Ovary (tissue), 9 donors: Measurements from ENCODE around the gene GPR180. TPM values are rescaled to one million over a fixed set of nuclear protein-coding genes. Genes with fewer than 3 reads are reported as not detected.

Experiments
- DNase-seq, 5 donors: peaks; one replicate each; pipeline ENCODE4 v3.0.0-alpha.2; 2019 to 2020
- H3K27ac ChIP-seq, 2 donors: fragments of 200-600 bp; one replicate each; pipeline versions ENCODE4 v1.5.1 to v1.8.0; 2019 to 2022
- H3K27me3 ChIP-seq: fragments of 200-600 bp; one replicate; pipeline ENCODE4 v1.8.0; 2022
- H3K36me3 ChIP-seq: fragments of 200-600 bp; sonication (generic); one replicate; pipeline ENCODE4 v1.5.1; 2019
- H3K4me1 ChIP-seq: one replicate; pipeline ENCODE4 v1.8.1; 2013; ENCODE audit warnings: mild to moderate bottlenecking, moderate library complexity; ENCODE audit not compliant: insufficient read depth
- H3K4me3 ChIP-seq: fragments of 200-600 bp; sonication (generic); one replicate; pipeline ENCODE4 v1.5.1; 2017
- H3K9me3 ChIP-seq, 2 donors: fragments of 200-600 bp in 1 of 2; sonication (generic) in 1 of 2; one replicate each; pipeline versions ENCODE4 v1.5.1 to v1.8.1; 2013 to 2019; ENCODE audit warnings: mild to moderate bottlenecking in 1 of 2, moderate library complexity in 1 of 2
- EP300 ChIP-seq: sonication (generic); formaldehyde crosslinking; IDR thresholded peaks from one replicate; pipeline ENCODE4 v1.6.1; 2017; ENCODE audit warnings: antibody characterized with exemption
- POLR2A ChIP-seq: fragments of 450-650 bp; IDR thresholded peaks from one replicate; pipeline ENCODE4 v1.6.1; 2017; ENCODE audit warnings: antibody characterized with exemption, mild to moderate bottlenecking, moderate library complexity
- WGBS, 3 donors: extraction: QIAGEN DNeasy Blood & Tissue Kit in 1 of 3; methylation state at CpG; one replicate each; pipeline versions ENCODE4 v1.1.5 to v1.1.7; 2013 to 2017; 5-methylcytosine and 5-hydroxymethylcytosine counted together
- intact Hi-C, 4 donors: fragments of 100-400 bp; cut with DNase I; formaldehyde crosslinking; loops; one replicate each; pipeline versions ENCODE4 v1.11.0 to v1.15.1; 2022 to 2023
- polyA plus RNA-seq, 2 donors: library from polyadenylated mRNA; stranded (reverse); fragments of 200-250 nt in 1 of 2; fragments of 350-450 nt in 1 of 2; fragmentation: Illumina TruSeq in 1 of 2; extraction: RNeasy Lipid Tissue Mini Kit (QIAGEN cat#74804) in 1 of 2; gene quantifications; one replicate each; pipeline ENCODE4 v1.2.3, GENCODE V29; 2013 to 2014
- total RNA-seq, 7 donors: library from RNA; depleted of rRNA in 2 of 7; stranded (reverse); fragments of >200 nt in 2 of 7; fragmentation: NEBNext Ultra II Directional in 3 of 7; extraction: Animal tissue kit (Norgen Biotek cat#: 25700) in 3 of 7; gene quantifications; one replicate each; pipeline versions ENCODE4 v1.1.0 to v1.2.4, GENCODE V29; 2016 to 2023
- TF ChIP-seq, protein P1 (sequence below), 3 donors: fragments of 450-650 bp in 2 of 3; fragments of 200-600 bp in 1 of 3; IDR thresholded peaks; one replicate each; pipeline versions ENCODE4 v1.5.1 to v1.8.0; 2016 to 2022; ENCODE audit warnings: antibody characterized with exemption in 3 of 3, mild to moderate bottlenecking in 1 of 3
- donor health status: DM: no; HTN: no; CAD: no; lungs with moderate emphysema.
- donor health status: DM: no; HTN: no; CAD: no.
- donor health status: Bipolar disorder and iron deficiency.
- donor health status: DM: yes; HTN: yes; CAD: no.
- donor health status: DM: no; HTN: no; CAD: no.
- donor health status: DM: yes; HTN: yes; CAD: no.

Gene GPR180
- total and polyA plus RNA-seq, 9 donors = 1.6 to 6.7 (median 4.3) TPM

DNA sequence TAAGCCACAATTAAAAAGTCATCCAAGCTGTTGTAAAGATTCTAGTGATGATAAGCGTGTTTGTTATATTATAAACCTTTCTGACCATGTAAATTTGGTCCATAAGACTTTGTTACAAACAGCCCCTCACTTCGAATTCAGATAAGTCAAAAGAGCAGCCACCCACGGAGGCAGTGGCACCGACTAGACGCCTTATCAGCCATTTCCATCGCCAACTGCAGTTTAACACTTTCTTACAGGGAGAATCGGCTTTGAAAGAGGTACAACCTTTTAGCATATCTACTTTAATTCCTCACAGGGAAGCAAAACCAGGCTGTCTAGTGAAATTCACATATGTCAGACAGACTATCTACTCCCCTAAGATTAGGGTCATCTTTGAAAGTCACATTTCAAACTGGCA lies 63.2 kb downstream of the GPR180 start:
- TF ChIP-seq EP300 = no peak
- TF ChIP-seq POLR2A = no peak
- TF ChIP-seq, protein P1, sequence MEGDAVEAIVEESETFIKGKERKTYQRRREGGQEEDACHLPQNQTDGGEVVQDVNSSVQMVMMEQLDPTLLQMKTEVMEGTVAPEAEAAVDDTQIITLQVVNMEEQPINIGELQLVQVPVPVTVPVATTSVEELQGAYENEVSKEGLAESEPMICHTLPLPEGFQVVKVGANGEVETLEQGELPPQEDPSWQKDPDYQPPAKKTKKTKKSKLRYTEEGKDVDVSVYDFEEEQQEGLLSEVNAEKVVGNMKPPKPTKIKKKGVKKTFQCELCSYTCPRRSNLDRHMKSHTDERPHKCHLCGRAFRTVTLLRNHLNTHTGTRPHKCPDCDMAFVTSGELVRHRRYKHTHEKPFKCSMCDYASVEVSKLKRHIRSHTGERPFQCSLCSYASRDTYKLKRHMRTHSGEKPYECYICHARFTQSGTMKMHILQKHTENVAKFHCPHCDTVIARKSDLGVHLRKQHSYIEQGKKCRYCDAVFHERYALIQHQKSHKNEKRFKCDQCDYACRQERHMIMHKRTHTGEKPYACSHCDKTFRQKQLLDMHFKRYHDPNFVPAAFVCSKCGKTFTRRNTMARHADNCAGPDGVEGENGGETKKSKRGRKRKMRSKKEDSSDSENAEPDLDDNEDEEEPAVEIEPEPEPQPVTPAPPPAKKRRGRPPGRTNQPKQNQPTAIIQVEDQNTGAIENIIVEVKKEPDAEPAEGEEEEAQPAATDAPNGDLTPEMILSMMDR (IDR thresholded peaks at IDR 0.05) = no peak
- Histone ChIP-seq H3K27me3 (no peaks in the 10 kb centered on the region), H3K4me3 (no peak overlapping the region), H3K9me3 (no peaks in the 10 kb centered on the region), H3K36me3 (no peaks in the 10 kb centered on the region), H3K4me1 (no peaks in the 10 kb centered on the region), H3K27ac (no peak overlapping the region)
- intact Hi-C loops = loop anchor here in 1 of 4 donors (5.0 kb wide), 1 partner anchor 1852 kb away; no protein-coding TSS in a partner anchor
- DNase-seq = no peak
- 54 to 59% (median 57%) methylated on average over 7 of the region's 7 CpGs for WGBS, 3 donors

DNA sequence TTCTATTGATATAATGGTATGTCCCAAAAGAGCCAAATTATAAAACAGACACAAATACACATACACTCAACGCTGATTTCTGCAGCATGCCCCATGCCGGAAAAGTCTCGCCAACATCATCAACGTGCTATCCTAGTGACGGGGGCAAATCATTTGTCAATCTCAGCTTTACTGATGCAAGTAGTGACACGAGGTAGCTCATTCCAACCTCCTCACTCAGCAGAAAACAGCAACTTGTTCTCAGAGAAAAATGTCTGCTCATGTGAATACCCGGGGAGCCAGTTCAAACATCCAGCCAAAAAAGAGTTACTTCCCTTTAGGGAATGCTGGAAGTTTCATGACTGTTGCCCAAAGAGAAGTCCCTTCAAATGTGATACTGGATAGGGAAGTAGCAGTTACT lies 64.4 kb downstream of the GPR180 start:
- Histone ChIP-seq H3K36me3 (no peaks in the 10 kb centered on the region), H3K27ac (no peak overlapping the region), H3K4me1 (no peaks in the 10 kb centered on the region), H3K4me3 (no peak overlapping the region), H3K9me3 (no peaks in the 10 kb centered on the region), H3K27me3 (no peaks in the 10 kb centered on the region)
- DNase-seq = no peak
- no peak for TF ChIP-seq EP300
- no peak for TF ChIP-seq POLR2A
- TF ChIP-seq, protein P1 (IDR thresholded peaks at IDR 0.05) = no peak
- intact Hi-C loops = loop anchor here in 1 of 4 donors (5.0 kb wide), 1 partner anchor 1851 kb away; no protein-coding TSS in a partner anchor
- WGBS, 3 donors = 91 to 93% (median 92%) methylated on average over 7 of the region's 7 CpGs

DNA sequence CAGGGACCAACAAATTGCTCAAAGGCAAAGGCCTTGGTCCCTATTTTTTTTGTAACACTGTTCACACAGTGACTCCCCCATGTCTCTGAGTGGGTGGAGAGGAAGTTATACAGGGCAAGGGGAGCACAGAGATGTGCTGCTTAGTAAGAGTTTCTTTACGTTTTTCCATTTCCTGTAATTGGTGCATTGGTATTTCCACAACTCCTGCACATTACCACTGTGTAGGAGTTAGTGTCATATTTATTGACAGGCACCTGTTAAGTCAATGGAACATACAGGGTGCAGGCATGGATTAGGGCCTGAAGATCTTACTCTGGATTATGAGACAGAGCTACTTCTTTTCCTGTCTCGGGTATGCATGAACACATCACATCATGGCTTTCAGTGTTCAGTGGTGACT lies 65.5 kb downstream of the GPR180 start:
- intact Hi-C loops = loop anchor here in 1 of 4 donors (5.0 kb wide), 1 partner anchor 1850 kb away; no protein-coding TSS in a partner anchor
- Histone ChIP-seq H3K27me3 (no peaks in the 10 kb centered on the region), H3K36me3 (no peaks in the 10 kb centered on the region), H3K4me3 (no peak overlapping the region), H3K27ac (no peak overlapping the region), H3K4me1 (no peaks in the 10 kb centered on the region), H3K9me3 (no peaks in the 10 kb centered on the region)
- DNase-seq = no peak
- no peak for TF ChIP-seq POLR2A
- TF ChIP-seq EP300 = no peak
- TF ChIP-seq, protein P1 (IDR thresholded peaks at IDR 0.05) = no peak
- WGBS, 3 donors = 66 to 77% (median 68%) methylated on average over 2 of the region's 2 CpGs

DNA sequence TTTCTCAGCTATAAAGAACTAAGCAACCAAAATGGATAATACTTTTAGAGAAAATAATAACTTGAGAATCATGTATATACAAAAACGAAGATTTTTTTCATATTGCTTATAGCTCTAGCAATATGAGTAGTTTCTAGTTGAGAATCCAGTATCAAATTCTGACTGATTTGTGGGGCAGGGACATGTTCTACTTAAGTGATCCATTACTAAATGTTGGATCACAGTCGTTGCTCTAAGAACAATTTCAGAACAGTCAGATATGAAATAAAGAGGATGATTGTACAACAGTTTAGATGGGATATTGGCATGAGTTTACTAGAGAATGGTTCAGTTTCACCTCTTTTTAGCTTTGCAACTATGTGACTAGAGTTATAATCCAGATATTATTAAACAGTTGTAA lies 70.7 kb downstream of the GPR180 start:
- TF ChIP-seq, protein P1 (IDR thresholded peaks at IDR 0.05) = no peak
- TF ChIP-seq POLR2A = no peak
- TF ChIP-seq EP300 = no peak
- Histone ChIP-seq H3K4me3 (no peak overlapping the region), H3K27ac (no peak overlapping the region), H3K9me3 (no peaks in the 10 kb centered on the region), H3K36me3 (no peaks in the 10 kb centered on the region), H3K4me1 (no peaks in the 10 kb centered on the region), H3K27me3 (no peaks in the 10 kb centered on the region)
- intact Hi-C loops = no loop called here
- DNase-seq = no peak
- 83 to 87% (median 83%) methylated on average over 2 of the region's 2 CpGs for WGBS, 3 donors
